SK-N-SH treated with all-trans-retinoic acid at 6 μM for 48 hours (cell line): ENCODE results near the gene SP2.
A peak's percentile ranks its signal among the peaks of the same experiment; 100 is the strongest.

Source experiments
- ATAC-seq: fragments of 200-7000 bp; cut with Tn5 transposase; 3 replicates; pipeline ENCODE4 v1.9.1; 2020; ENCODE audit warnings: mild to moderate bottlenecking, moderate library complexity
- ARNTL ChIP-seq: fragments of 450-650 bp; formaldehyde crosslinking; IDR thresholded peaks from 2 replicates; pipeline ENCODE4 v1.5.0; 2020; ENCODE audit warnings: low read depth, mild to moderate bottlenecking, moderate library complexity, borderline replicate concordance
- BACH2 ChIP-seq: fragments of 250-450 bp; sonication (Bioruptor Pico); IDR thresholded peaks from 2 replicates; pipeline ENCODE4 v1.9.0; 2021; ENCODE audit warnings: mild to moderate bottlenecking, borderline replicate concordance
- CSDC2 ChIP-seq: fragments of 250-450 bp; sonication (Bioruptor Pico); IDR thresholded peaks from 2 replicates; pipeline ENCODE4 v1.5.0; 2020; ENCODE audit warnings: mild to moderate bottlenecking, moderate library complexity
- CSRNP3 ChIP-seq: fragments of 250-450 bp; sonication (Bioruptor Pico); IDR thresholded peaks from 2 replicates; pipeline ENCODE4 v1.5.1; 2021; ENCODE audit warnings: mild to moderate bottlenecking, moderate library complexity
- ESRRG ChIP-seq: fragments of 250-450 bp; sonication (Bioruptor Pico); IDR thresholded peaks from 2 replicates; pipeline ENCODE4 v1.6.1; 2021; ENCODE audit warnings: mild to moderate bottlenecking
- GLIS3 ChIP-seq: fragments of 250-450 bp; sonication (Bioruptor Pico); IDR thresholded peaks from 2 replicates; pipeline ENCODE4 v1.5.0; 2020; ENCODE audit warnings: mild to moderate bottlenecking, moderate library complexity
- ISL1 ChIP-seq: fragments of 250-450 bp; sonication (Bioruptor Pico); IDR thresholded peaks from 2 replicates; pipeline ENCODE4 v2.1.2; 2022; ENCODE audit warnings: mild to moderate bottlenecking, moderate library complexity
- OSR1 ChIP-seq: fragments of 250-450 bp; sonication (Bioruptor Pico); IDR thresholded peaks from 2 replicates; pipeline ENCODE4 v1.8.0; 2022; ENCODE audit warnings: moderate library complexity, mild to moderate bottlenecking, inconsistent platforms
- PATZ1 ChIP-seq: fragments of 250-450 bp; sonication (Bioruptor Pico); IDR thresholded peaks from 2 replicates; pipeline ENCODE4 v1.8.0; 2020; ENCODE audit warnings: mild to moderate bottlenecking, moderate library complexity, borderline replicate concordance
- POU6F1 ChIP-seq: fragments of 250-450 bp; sonication (Bioruptor Pico); IDR thresholded peaks from 2 replicates; pipeline ENCODE4 v1.8.0; 2021; ENCODE audit warnings: low read depth, mild to moderate bottlenecking, moderate library complexity, borderline replicate concordance
- PPARA ChIP-seq: fragments of 250-450 bp; sonication (Bioruptor Pico); IDR thresholded peaks from 2 replicates; pipeline ENCODE4 v1.5.0; 2020; ENCODE audit warnings: mild to moderate bottlenecking, borderline replicate concordance
- RARB ChIP-seq: fragments of 250-450 bp; sonication (Bioruptor Pico); IDR thresholded peaks from 2 replicates; pipeline ENCODE4 v1.8.0; 2021; ENCODE audit warnings: mild to moderate bottlenecking, moderate library complexity
- SNAI2 ChIP-seq: fragments of 250-450 bp; sonication (Bioruptor Pico); IDR thresholded peaks from 2 replicates; pipeline ENCODE4 v1.5.0; 2020; ENCODE audit warnings: mild to moderate bottlenecking, moderate library complexity
- TCF4 ChIP-seq: fragments of 250-450 bp; sonication (Bioruptor Pico); IDR thresholded peaks from 2 replicates; pipeline ENCODE4 v1.8.0; 2021; ENCODE audit warnings: mild to moderate bottlenecking, moderate library complexity, borderline replicate concordance
- TOX ChIP-seq: fragments of 250-450 bp; sonication (Bioruptor Pico); IDR thresholded peaks from 2 replicates; pipeline ENCODE4 v1.8.0; 2021; ENCODE audit warnings: mild to moderate bottlenecking, moderate library complexity, borderline replicate concordance
- TSHZ2 ChIP-seq: fragments of 250-450 bp; sonication (Bioruptor Pico); IDR thresholded peaks from 2 replicates; pipeline ENCODE4 v1.5.0; 2020; ENCODE audit warnings: mild to moderate bottlenecking, moderate library complexity
- ZC3H10 ChIP-seq: fragments of 250-450 bp; sonication (Bioruptor Pico); IDR thresholded peaks from 2 replicates; pipeline ENCODE4 v1.5.1; 2021; ENCODE audit warnings: mild to moderate bottlenecking, moderate library complexity
- ZFP3 ChIP-seq: fragments of 250-450 bp; sonication (Bioruptor Pico); IDR thresholded peaks from 2 replicates; pipeline ENCODE4 v1.5.0; 2020; ENCODE audit warnings: mild to moderate bottlenecking, moderate library complexity
- ZFP30 ChIP-seq: fragments of 450-650 bp; formaldehyde crosslinking; IDR thresholded peaks from 2 replicates; pipeline ENCODE4 v1.5.0; 2022; ENCODE audit warnings: mild to moderate bottlenecking, moderate library complexity
- ZNF565 ChIP-seq: fragments of 450-650 bp; formaldehyde crosslinking; conservative IDR thresholded peaks from 2 replicates; pipeline ENCODE4 v1.5.0; 2020; ENCODE audit warnings: low read depth, mild to moderate bottlenecking, moderate library complexity
- ZNF70 ChIP-seq: fragments of 450-650 bp; formaldehyde crosslinking; IDR thresholded peaks from 2 replicates; pipeline ENCODE4 v1.5.0; 2020; ENCODE audit warnings: mild to moderate bottlenecking, moderate library complexity
- ZNF8 ChIP-seq: fragments of 450-650 bp; formaldehyde crosslinking; IDR thresholded peaks from 2 replicates; pipeline ENCODE4 v1.5.0; 2020; ENCODE audit warnings: mild to moderate bottlenecking, moderate library complexity

SP2 gene

GRCh38 chr17:47966079-47966519 lies 70.1 kb downstream of the SP2 start:
- TF ChIP-seq BACH2 (no peak), POU6F1 (CRISPR knock-in tag) (no peak), ZC3H10 (no peak), TCF4 (no peak), ZFP3 (CRISPR knock-in tag) (no peak), GLIS3 (CRISPR knock-in tag) (no peak)
- no peak for ATAC-seq

- TF ChIP-seq GLIS3 (CRISPR knock-in tag) (no peak), ARNTL (CRISPR knock-in tag) (no peak), ISL1 (CRISPR knock-in tag) (no peak), CSDC2 (CRISPR knock-in tag) (no peak), ESRRG (CRISPR knock-in tag) (no peak), ZFP3 (CRISPR knock-in tag) (no peak), ZNF70 (CRISPR knock-in tag) (no peak), ZC3H10 (no peak), PATZ1 (CRISPR knock-in tag) (no peak)
These were observed 71.7 kb downstream of the SP2 start for GRCh38 chr17:47967607-47968252.

GRCh38 chr17:47968836-47969235 lies 72.8 kb downstream of the SP2 start:
- TF ChIP-seq SNAI2 (CRISPR knock-in tag), result no peak
- no peak for TF ChIP-seq ZFP30 (CRISPR knock-in tag)
- no peak for TF ChIP-seq ZC3H10
- no peak for TF ChIP-seq ESRRG (CRISPR knock-in tag)
- no peak for TF ChIP-seq ZNF70 (CRISPR knock-in tag)
- TF ChIP-seq ZNF8 (CRISPR knock-in tag), result no peak
- no peak for TF ChIP-seq ZNF565 (CRISPR knock-in tag)
- no peak for TF ChIP-seq RARB (CRISPR knock-in tag)
- TF ChIP-seq ISL1 (CRISPR knock-in tag), result no peak
- TF ChIP-seq PPARA (CRISPR knock-in tag), result no peak
- no peak for TF ChIP-seq TCF4
- TF ChIP-seq CSRNP3 (CRISPR knock-in tag), result no peak
- no peak for TF ChIP-seq PATZ1 (CRISPR knock-in tag)
- no peak for TF ChIP-seq ZFP3 (CRISPR knock-in tag)
- no peak for TF ChIP-seq BACH2
- TF ChIP-seq OSR1 (CRISPR knock-in tag), result no peak
- no peak for TF ChIP-seq TOX
- ATAC-seq, result no peak

More at GRCh38 chr17:47967607-47968252, 71.7 kb downstream of the SP2 start:
- ATAC-seq, result no peak

GRCh38 chr17:47969930-47970724 lies 74.1 kb downstream of the SP2 start:
- no peak for ATAC-seq
- 0 out of 2 replicates have a peak, but pooled peaks have one; percentile 52 for TF ChIP-seq GLIS3 (CRISPR knock-in tag)
- TF ChIP-seq TCF4, result no peak
- TF ChIP-seq CSDC2 (CRISPR knock-in tag), result no peak
- TF ChIP-seq TOX, result no peak
- TF ChIP-seq BACH2, result no peak
- TF ChIP-seq TSHZ2 (CRISPR knock-in tag), result peak; percentile 64; the same call in 1 of the 2 replicates
- TF ChIP-seq, all 23 proteins: peak for 2
